ENCODE data around the gene CNTN1. TPM values are rescaled to one million over a fixed set of nuclear protein-coding genes. Genes with fewer than 3 reads are reported as not detected.
A peak's percentile ranks its signal among the peaks of the same experiment; 100 is the strongest.

CNTN1 gene
- total RNA-seq, 1 donor, result 1.7 TPM

DNA sequence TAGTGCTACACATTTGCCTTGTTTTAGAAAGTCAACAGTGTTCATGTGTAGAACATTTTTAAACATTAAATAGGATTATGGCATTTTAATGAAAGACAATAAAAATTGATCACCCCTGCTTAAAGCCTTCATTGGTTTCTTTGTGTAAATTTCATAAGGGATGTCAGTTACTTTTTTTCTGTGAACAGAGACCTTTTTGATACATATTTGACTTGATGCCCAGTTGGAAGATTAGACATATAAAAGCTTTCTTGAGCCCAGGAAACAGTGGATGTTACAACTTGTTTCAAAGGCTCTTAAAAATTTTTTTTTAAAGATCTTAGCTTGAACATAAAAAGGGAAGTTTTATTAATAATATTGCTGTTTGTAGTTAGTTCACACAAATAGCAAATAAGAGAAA, 327.2 kb downstream of the CNTN1 start:
- no peak overlapping the region for H3K4me3 ChIP-seq (ENCODE audit: low read depth, low read length)
- TF ChIP-seq, protein P1, sequence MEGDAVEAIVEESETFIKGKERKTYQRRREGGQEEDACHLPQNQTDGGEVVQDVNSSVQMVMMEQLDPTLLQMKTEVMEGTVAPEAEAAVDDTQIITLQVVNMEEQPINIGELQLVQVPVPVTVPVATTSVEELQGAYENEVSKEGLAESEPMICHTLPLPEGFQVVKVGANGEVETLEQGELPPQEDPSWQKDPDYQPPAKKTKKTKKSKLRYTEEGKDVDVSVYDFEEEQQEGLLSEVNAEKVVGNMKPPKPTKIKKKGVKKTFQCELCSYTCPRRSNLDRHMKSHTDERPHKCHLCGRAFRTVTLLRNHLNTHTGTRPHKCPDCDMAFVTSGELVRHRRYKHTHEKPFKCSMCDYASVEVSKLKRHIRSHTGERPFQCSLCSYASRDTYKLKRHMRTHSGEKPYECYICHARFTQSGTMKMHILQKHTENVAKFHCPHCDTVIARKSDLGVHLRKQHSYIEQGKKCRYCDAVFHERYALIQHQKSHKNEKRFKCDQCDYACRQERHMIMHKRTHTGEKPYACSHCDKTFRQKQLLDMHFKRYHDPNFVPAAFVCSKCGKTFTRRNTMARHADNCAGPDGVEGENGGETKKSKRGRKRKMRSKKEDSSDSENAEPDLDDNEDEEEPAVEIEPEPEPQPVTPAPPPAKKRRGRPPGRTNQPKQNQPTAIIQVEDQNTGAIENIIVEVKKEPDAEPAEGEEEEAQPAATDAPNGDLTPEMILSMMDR (IDR thresholded peaks at IDR 0.05; ENCODE audit: insufficient read depth, low read depth, low read length), result no peak
- DNase-seq (ENCODE audit: low read depth), result no peak

DNA sequence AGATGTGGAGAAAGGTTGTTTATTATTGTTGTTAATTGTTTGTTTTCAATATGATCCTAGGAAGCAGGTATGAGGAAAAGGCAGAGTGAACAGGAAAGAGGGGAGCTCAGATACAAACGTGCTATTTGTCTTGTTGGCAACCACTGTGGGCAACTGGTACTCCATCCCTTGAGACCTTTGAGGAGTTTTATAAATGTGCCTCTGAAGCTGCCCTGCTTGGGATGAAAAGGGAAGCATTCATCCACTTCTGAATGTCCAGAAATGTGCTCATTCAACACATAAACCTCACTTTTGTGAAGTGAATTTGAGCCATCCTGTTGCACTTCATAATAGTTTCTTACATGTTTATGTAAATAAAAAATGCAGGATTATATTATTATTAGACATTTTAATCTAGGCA, 331.6 kb downstream of the CNTN1 start:
- DNase-seq (ENCODE audit: low read depth), result no peak
- H3K4me3 ChIP-seq (ENCODE audit: low read depth, low read length), result no peak overlapping the region
- TF ChIP-seq, protein P1 (IDR thresholded peaks at IDR 0.05; ENCODE audit: insufficient read depth, low read depth, low read length), result no peak

DNA sequence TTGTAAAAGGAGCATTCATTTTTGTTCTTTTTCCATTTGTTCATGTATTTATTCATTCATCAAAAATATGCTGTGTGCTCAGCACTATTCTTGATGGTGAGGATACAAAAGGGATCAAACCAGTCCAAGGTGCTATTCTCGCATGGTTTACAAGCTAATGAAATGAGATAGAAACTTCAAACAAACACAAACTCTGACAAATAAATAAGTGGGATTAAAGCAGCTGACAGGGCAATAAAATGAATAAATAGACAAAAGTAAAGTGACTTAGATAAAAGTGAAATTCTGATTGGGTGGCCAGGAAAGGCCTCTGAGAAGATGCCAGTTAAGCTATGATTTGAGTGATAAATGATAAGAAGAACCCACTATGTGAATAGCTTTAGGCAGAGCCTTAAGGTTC, 333.9 kb downstream of the CNTN1 start:
- DNase-seq (ENCODE audit: low read depth), result no peak
- TF ChIP-seq, protein P1 (IDR thresholded peaks at IDR 0.05; ENCODE audit: insufficient read depth, low read depth, low read length), result no peak
- H3K4me3 ChIP-seq (ENCODE audit: low read depth, low read length), result no peak overlapping the region

DNA sequence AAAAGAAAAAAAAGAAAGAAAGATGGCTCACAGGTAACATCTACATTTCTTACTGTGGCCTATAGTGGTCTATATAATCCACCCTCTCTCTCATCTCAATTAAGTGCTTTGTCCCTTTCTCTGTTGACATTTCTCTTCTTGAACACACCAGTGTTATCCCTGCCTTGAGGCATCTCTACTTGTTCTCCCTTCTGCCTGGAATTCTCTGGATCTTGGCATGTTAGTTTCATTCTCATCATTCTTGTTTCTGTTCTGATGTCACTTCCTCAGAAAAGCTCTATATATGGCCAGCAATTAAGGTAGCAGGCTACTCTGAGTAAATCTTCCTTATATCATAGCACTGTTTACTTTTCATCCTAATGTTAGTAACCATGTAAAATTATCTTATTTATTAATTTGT, 340.1 kb downstream of the CNTN1 start:
- no peak for DNase-seq (ENCODE audit: low read depth)
- TF ChIP-seq, protein P1 (IDR thresholded peaks at IDR 0.05; ENCODE audit: insufficient read depth, low read depth, low read length), result no peak
- no peak overlapping the region for H3K4me3 ChIP-seq (ENCODE audit: low read depth, low read length)

DNA sequence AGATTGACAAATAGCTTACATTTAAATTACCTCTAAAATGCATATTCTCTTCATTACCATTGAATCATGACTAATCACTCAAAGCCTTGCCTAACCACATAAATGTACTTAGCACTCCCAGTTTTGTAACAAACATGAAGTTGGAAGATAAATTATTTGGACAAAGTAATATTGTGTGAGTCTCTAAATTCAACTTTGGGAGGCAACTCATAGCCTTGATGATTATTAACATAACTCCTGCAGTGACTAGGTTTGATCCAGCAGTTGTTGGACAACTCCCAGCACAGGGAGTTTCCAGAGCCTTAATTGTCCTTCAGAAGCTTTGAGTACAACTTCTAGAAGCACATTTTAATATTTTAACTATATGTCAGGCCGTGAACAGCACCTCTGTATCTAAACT, 342.4 kb downstream of the CNTN1 start:
- H3K4me3 ChIP-seq (ENCODE audit: low read depth, low read length), result no peak overlapping the region
- TF ChIP-seq, protein P1 (IDR thresholded peaks at IDR 0.05; ENCODE audit: insufficient read depth, low read depth, low read length), result no peak
- peak; percentile 25 for DNase-seq (ENCODE audit: low read depth)

DNA sequence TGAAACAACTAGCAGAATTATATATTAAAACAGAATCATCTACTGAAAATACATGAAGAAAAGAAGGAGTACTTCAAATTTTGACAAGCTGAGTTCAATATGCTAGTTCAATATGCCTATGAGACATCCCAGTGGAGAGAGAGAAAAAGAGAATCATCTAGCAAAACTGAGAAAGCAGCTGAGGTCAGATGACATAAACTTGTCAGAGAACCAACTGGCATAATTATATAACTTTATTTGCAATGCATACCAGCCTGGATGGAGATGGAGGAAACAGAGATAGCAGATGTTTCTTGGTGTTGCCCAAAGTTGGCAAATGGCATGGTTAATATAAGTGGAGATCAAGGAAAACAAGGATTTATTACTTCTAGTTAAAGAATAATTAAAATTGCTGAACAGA, 347.2 kb downstream of the CNTN1 start:
- DNase-seq (ENCODE audit: low read depth), result no peak
- TF ChIP-seq, protein P1 (IDR thresholded peaks at IDR 0.05; ENCODE audit: insufficient read depth, low read depth, low read length), result no peak
- no peak overlapping the region for H3K4me3 ChIP-seq (ENCODE audit: low read depth, low read length)

DNA sequence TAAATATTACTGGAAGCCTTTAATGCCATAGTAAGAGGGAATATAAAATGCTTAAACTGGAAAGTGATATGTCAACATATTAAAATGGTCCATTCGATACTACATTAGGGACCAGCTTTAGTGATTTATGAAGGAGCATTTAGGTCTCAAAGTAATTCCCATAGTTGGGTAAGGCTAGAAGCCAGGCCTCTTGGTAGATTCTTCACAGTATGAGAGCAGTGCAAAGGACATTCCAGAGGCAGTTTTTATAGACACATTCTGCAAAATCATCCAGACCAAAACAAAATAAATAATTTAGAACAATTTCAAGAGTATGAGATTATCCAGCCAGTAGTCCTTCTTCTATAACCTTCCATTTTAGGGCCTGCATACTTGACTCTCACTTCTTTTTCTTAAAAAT, 353.3 kb downstream of the CNTN1 start:
- DNase-seq (ENCODE audit: low read depth), result no peak
- no peak overlapping the region for H3K4me3 ChIP-seq (ENCODE audit: low read depth, low read length)
- TF ChIP-seq, protein P1 (IDR thresholded peaks at IDR 0.05; ENCODE audit: insufficient read depth, low read depth, low read length), result no peak

Measured in fibroblast of villous mesenchyme (primary cell).